GM04504 (cell line): Measurements from ENCODE around the gene GNAI3.

Source experiments
- DNase-seq: peaks from one replicate; pipeline ENCODE4 v3.0.0-alpha.2; 2012; ENCODE audit warnings: low read depth

Gene GNAI3

DNA sequence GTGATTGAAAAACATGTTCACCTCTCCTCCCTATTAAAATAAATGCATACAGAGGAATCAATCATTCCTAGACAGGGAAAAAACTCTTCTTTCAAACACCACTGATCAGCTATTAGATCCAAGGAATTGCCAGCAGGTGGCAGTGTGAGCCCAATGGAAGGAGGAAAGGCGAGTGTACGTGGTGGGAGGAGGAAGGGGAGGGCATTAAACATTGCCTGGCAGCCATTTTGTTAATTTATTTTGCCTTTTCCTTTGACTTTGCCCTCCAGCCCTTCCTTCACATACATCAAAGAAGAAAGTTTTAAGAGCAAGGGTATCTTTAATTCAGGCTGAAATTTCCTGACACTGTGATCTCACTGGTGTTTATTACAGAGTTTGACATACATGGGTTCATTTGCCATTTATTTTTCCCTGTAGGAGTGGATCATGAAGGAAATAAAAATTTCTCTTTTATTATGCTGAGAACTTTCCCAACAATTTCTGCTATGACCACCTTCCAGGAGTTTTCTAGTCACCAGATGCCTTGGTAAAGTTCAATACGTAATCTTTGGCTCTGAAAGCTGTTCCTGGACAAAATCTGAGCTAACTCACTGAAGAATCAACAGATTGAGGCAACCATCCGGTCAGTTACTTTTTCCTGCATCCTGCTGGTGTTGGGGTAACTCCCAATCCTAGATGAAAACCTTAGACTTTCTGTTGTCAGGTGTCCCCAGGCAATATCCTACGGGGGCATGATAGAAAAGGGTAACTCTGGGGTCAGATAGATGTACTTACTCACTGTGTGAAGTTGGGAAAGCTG is 1.9 kb upstream of the GNAI3 start:
- peak; percentile 71 for DNase-seq

DNA sequence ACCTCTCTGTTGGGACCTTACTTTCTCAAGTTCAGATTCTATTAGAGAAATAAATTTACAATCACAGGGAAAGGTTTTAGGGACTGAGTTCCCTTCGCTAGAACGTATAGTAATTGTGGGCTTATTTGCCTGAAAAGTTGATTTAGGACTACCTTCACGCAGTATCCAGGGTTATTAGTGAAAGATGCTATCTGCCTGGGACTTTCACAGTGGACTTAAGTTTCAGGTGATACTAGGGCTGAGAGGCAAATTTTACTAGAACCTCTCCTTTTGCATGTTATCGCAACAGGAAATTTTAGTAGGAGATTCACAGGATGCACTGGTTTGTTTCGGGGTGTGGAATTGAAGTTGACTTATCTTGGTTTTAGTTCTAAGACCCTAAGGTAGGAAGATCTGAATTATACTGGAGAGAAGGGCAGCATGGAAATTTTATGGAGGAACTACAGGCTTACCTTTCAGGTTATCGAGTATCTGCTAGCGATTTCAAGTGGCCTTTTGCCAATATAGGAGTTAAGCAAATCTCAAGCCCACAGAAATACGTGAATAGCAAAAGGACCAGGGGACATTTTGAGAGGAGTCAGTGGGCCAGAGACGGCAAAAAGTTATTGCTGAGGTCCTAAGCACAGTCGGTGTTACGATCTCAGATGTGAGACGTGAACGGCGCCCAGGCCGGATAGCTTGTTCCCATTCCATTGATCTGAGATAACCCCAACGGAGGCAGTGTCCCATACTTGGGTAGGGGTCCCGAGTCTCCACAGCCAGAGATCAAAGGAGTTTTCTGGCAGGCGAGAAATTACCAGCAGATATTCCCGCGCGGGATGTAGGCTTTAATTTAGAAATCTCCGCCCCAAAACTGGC is 723 bp upstream of the GNAI3 start:
- no peak for DNase-seq

DNA sequence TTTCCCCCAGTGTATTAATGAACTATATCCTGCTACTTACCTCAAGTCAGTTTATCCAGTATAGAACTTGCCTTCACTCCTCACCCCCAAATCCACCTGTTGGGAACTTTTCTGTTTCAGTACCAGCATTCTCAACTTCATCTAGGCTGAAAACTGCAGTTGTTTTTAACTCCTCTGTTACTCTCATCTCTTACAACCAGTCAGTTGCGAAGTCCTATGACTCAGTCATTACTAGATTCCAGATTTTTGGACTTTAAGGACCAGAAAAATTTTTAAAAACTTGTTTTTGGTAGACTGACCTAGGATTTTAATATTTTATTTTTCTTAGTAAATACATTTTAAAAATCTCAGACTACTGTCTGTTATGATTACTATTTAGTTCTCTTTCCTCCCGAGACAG is 8.1 kb downstream of the GNAI3 start:
- DNase-seq: no peak

DNA sequence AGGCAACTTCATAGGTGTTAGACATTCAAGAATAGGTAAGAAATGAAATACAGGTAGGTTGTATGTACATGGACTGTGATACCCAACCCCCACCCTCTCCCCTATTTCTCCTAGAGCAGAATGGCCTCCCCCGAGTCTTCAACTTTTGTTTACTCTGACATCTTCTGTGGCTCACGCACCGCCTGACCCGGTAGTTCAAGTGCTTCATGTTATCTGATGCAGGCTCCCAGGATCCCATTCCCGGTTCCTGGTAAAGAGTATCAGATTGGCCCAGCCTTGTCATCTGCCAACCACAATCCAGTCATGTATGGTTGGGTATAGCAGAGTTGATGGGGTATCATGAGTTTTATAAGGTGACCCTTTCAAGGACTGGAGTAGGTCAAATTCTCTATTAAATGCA is 9.1 kb downstream of the GNAI3 start:
- DNase-seq: no peak

DNA sequence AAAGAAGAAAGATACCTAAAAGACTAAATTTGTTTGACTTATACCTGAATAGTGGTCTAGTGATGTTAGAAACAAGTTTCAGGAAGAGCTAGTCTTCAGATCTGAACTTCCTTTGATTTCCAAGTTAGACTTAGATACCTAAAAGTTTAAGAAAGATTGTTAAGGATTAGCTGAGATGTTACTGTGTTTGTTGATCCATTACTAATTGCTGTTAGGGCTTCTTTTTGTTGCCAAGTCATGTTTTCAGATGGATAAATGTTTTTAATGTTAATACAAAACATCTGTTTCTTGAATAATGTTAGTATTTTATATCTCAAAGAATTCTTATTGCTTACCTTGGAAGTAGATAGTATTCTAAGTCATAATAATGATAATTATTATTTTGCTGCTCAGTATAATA is 11.6 kb downstream of the GNAI3 start:
- DNase-seq: no peak

DNA sequence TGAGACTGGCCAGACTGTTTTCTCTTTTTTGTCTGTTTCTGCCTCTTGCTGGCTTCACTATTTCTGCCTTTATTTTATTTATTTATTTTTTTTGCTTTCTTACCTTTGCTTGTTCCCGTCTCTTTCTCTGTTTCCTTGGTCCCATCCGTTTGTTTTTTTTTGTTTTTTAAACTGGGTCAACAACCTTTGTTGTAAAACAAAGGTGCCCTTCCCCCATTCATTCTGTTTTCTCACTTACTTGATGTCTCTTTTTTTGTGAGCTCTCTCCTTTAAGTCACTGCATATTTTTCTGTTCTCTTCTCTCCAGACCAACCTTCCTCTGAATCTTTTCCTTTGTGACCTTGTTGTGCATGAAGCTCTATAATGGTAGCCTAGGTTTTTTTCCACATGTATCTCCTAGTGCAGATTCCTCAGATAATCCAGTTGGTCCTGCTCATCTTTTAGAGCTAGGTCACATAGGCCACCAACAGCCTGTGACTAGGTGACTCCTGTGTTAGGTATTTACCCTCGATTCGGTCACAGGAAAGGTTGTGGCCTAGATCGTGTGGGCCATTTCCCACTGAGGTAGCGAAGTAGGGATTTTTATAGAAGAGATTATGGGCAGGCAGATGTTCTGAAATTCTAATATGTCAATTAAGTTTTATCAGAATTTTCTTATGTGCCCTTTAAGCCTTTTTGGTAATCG is 15.9 kb downstream of the GNAI3 start:
- no peak for DNase-seq

DNA sequence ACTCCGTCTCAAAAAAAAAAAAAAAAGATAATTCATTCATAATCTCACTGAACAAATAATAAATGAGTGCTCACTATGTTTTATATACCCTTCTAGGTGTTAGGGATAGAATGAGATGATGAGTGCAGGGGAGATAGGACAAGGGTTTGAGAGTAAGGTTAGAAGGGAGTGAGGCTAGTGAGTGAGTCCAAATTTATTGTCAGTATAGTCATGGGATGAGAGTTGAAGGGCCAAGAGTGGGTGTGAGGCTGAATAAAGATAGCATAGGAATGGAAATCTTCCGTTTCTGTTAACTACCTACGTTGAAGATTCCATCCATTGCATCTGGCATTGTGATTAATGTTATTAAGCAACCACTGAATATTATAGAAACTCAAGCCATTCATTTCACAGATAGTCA is 16.8 kb downstream of the GNAI3 start:
- DNase-seq: no peak

DNA sequence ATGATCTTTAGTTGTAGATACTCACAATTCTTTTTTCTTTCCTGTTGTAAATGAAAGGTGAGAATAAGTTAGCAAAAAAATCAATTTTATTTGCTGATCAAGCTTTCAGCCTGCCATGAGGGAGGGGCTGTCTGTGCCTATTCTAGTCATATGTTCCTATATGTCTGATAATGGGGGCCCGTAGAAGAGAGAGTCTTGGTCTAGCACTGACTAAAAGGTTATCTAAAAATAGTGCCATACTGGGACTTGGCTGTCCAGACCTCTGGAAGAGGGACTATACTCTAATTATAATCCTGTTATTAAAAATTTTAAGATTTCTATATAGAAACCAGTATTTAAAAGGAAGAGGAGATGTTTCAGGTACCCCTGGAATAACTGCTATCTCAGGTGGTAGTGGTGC is 18.6 kb downstream of the GNAI3 start:
- DNase-seq: no peak

DNA sequence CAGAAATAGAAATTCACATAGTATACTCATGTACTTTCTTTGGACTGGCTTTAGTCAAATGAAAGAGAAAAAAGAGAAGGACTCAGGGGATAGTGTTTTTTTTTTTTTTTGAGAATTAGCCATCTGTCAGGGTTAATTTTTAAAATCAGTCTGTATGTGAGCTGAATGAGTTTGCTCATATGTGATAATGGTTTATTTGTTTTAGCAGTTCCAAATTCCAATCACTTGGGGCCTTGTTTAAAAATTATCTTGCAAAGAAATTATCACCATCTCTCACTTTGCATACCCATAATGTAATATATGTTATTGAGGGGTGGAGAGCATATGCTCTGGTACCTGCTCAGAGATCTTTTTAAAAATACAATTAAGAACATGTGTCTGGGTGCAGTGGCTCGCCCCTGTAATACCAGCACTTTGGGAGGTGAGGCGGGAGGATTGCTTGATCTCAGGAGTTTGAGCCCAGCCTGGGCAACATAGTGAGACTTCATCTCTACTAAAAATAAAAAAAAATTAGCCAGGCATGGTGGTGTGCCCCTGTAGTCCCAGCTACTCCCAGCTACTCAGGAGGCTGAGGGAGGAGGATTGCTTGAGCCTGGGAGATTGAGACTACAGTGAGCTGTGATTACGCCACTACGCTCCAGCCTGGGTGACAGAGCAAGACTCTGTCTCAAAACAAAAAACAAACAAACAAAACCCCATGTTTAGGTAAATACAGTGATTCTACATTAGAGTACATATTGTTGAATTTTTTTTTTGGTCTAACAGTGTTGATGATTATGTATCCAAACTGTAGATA is 19.7 kb downstream of the GNAI3 start:
- DNase-seq: no peak

DNA sequence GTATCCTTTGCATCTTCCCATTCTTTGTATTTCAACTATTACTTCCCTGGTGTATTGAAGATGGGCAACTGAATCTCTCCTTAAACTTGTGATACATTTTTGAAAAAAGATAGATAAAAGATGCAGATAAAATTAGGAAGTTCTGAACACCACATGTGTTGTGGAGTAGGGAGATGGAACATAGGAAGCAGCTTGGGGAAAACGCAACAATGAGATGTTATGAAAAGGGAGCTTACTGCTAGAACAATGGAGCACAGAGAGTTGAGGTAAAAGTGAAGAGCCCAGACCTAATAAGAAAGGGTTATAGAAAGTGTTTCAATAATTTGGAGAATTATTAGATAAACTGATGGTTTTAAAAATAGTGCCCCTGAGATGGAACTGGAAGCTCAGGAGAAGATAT is 20.9 kb downstream of the GNAI3 start:
- no peak for DNase-seq

DNA sequence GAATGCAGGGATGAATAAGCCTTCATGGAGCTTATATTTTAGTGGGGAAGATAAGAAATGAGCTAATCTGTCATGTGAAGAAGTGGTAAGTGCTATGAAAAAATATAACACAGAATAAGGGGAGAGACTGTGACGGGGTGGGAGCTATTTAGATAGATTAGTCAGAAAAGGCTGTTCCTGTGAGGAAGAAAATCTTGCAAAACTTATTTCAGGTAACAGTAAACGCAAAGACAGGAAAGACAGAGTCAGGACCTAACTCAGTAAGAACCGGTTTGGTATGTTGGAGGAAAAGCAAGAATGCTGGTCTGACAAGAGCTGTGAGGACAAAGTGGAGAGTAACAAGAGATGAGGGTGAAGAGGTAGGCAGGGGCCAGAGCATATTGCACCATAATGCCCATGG is 22.0 kb downstream of the GNAI3 start:
- DNase-seq: no peak

DNA sequence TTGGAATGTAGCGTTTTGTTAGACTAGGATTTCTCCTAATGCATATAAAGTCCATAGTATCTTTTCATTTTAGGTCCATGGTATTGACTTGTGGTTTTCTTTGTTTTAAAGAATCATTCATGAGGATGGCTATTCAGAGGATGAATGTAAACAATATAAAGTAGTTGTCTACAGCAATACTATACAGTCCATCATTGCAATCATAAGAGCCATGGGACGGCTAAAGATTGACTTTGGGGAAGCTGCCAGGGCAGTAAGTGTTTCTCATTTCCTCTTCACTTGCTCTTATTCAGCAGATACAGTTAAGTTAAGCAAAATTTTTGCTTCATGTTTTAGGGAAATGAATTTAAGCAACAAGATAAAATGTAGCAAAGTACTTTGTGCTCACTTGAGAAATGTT is 25.4 kb downstream of the GNAI3 start:
- DNase-seq: no peak

DNA sequence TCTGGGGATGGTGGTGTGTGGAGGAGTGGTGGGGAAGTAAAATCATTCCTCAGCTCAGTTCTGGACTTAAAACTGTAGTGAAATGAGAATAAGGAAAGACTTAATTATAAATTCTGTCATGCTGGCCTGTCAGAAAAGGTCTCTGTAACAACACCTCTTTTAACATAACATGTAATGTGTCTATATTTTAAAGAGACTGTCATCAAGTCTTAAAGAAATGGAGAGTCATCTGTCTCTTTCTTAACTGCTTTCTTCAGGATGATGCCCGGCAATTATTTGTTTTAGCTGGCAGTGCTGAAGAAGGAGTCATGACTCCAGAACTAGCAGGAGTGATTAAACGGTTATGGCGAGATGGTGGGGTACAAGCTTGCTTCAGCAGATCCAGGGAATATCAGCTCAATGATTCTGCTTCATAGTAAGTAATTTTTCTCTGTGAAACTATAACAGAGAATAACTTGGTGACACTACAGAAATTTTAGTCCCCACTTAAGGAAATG is 30.6 kb downstream of the GNAI3 start:
- no peak for DNase-seq

DNA sequence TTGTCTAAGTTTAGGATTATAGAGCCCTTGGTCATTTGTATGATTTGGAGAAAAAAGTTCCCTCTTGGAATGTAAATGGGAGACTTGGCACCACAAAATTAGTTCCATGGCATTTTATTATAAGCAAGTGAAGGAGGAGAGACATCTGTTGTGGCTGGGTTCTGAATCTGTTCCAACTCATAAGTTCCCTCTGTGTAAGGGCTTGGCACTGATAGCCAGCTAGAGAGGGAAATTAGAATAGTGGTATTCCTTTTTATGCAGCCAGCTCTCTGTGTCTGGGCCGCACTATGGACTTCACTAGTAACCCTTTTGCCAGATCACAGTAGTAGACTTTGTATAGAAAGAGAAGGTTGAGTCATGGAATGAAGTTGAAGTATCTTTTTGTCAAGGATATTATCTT is 31.1 kb downstream of the GNAI3 start:
- DNase-seq: peak; percentile 20

DNA sequence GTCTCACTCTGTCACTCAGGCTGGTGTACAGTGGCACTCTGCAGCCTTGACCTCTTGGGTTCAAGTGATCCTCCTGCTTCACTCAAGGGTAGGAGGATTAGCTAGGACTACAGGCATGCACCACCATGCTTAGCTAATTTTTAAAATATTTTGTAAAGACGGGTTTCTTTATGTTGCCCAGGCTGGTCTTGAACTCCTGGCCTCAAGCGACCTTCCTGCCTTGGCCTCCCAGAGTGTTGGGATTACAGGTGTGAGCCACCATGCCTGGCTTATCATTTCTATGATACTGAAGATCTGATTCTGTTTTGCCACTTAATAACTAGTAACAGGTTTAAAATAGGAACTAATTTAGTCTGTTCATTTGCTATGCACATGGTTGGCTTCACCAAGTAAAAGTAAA is 33.6 kb downstream of the GNAI3 start:
- DNase-seq: no peak

DNA sequence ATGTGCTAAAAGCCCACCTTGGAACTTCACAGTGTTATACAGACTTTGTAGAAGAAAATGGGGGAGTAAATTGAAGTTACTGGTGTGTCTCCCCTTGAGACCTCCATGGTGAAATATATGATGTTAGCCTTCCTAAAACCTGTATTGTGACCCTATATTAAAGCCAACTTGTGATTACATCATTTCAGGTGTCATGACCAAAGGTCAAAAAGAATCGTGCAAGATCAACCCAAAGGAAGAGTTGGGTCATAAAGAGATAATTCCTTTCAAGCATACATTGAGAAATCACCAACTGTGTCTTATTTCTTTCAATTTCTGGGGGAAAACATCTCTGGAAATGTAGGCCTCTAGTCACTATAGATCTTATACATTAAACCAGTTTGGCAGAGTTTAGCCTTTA is 36.4 kb downstream of the GNAI3 start:
- DNase-seq: no peak

DNA sequence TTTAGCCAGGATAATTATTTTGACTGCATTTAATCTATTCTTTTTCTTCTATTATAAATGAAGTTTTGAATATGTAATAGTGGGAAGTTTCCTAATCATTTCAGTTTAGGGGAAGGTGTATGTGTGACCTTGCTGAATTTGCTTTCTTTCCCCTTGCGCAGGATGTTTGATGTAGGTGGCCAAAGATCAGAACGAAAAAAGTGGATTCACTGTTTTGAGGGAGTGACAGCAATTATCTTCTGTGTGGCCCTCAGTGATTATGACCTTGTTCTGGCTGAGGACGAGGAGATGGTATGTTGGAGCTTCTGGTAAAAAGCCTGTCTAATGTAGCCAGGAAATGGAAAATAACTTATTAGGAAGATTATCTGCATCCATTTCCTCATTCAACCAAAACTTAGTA is 37.6 kb downstream of the GNAI3 start:
- no peak for DNase-seq

DNA sequence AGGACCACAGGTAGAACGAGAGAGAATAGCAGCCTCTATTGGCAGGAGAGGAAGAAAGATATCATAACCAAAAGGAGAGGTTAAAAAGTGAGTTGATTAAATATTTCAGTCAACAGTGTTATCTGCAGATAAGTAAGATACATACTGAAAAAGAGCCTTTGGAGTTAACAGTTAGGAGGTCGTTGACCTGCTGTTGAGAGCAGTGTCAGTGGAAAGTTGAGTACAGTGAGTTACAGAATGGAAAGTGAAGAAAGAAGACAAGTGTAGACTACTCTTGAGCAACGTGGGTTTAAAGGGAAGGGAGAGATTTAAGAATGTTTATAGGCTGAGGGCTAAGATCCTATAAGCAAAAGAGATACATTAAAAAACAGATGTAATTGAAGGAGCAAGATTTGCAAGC is 40.8 kb downstream of the GNAI3 start:
- no peak for DNase-seq

DNA sequence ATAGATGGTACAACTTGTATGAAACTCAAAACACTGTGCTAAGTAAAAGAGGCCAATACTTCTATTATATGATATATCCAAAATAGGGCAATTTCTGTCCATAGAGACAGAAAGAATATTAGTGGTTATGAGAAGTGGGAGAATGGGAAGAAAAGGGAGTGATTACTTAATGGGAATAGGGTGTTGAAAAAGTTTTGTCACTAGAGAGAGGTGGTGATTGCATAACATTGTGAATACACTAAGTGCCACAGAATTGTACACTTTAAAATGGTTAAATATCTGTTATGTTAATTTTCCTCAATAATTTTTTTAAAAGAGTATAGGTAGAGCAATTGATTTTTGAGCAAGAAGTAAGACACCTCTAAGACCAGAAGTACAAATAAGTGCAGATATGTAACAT is 41.3 kb downstream of the GNAI3 start:
- DNase-seq: no peak

DNA sequence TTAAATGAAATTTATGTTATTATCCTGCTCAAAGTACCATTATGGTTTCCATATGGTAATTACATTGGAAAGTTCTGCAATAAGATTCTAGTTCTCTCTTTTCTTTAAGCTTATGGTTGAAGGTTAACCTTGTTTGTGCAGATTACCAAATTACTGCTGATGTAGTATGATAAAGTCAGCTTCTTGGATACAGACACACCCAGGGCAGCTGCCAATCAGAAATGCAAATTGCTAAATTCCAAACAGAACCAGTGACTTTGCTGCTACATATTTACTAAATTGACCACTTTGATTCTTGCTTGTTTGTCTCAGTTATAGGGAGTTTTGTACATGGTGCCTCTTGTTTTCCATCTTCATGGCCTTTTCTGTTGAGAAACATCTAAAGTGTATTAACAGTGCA is 44.5 kb downstream of the GNAI3 start:
- no peak for DNase-seq

DNA sequence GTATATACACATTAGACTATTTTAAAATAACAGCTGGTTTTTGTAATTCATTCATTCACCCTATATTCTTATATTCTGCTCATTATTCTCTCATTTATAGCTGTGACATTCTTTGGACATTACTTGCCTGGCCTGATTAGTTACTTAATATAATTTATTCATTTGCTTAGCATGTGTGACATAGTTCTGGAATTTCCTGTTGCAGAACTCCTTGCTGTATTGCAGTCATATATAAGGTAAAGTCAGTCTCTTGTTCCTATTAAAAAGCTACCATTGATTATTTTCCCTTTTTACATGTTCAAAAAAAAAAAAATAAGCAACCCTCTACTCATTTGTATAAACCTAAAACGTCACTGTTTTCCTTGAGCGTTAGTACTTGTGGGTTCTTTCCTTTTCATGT is 47.1 kb downstream of the GNAI3 start:
- no peak for DNase-seq

DNA sequence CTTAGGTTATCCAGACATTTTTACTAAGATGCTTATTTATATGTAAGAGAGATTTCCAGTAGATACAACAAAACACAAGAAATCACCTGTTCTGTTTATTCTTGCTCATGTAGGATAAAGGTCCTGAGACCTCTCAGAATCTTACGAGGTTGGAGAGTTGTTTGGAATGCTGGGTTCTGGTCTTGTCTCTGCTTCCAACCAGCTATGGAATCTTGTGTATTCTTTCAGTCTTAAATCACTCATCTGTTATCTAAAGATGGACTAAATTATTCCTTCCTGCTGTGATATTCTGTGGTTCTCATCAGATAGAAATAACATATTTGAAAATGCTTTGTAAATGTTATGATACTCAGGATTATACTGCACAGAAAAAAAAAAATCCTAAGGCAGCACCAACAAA is 49.7 kb downstream of the GNAI3 start:
- no peak for DNase-seq
